ENCODE measurements around the gene PTBP1. TPM values are rescaled to one million over a fixed set of nuclear protein-coding genes. Genes with fewer than 3 reads are reported as not detected.

PTBP1 gene
- total RNA-seq, 1 experiment from 2014 or later = 308 TPM

GRCh38 chr19:795691-796581, 1.3 kb upstream of the PTBP1 start:
- Histone ChIP-seq H3K36me3 (peaks cover 36% of the 10 kb centered on the region), H3K4me1 (replicated peaks) (peaks cover 40% of the 10 kb centered on the region), H3K27ac (no peak overlapping the region), H3K9me3 (replicated peaks) (no peaks in the 10 kb centered on the region), H3K27me3 (replicated peaks) (no peaks in the 10 kb centered on the region), H3K4me3 (peak overlapping the region; percentile 40; the same call in 1 of the 2 replicates)
- peak in 1 of 2 experiments; percentile 43 for DNase-seq (ENCODE audit: low read depth in 1 of 2, low spot score in 2 of 2)

GRCh38 chr19:797528-798414, 519 bp downstream of the PTBP1 start:
- peak; percentile 88 to 92 for DNase-seq (ENCODE audit: low read depth in 1 of 2, low spot score in 2 of 2)
- no peaks in the 10 kb centered on the region for H3K27me3 ChIP-seq (replicated peaks)
- H3K36me3 ChIP-seq = peaks cover 50% of the 10 kb centered on the region
- no peaks in the 10 kb centered on the region for H3K9me3 ChIP-seq (replicated peaks)
- H3K4me1 ChIP-seq (replicated peaks) = peaks cover 35% of the 10 kb centered on the region
- peak overlapping the region; percentile 93 for H3K27ac ChIP-seq
- peak overlapping the region; percentile 95 for H3K4me3 ChIP-seq

GRCh38 chr19:798415-799075, 1.3 kb downstream of the PTBP1 start:
- Histone ChIP-seq H3K27ac (peak overlapping the region; percentile 93), H3K9me3 (replicated peaks) (no peaks in the 10 kb centered on the region), H3K4me1 (replicated peaks) (peaks cover 32% of the 10 kb centered on the region), H3K36me3 (peaks cover 58% of the 10 kb centered on the region), H3K4me3 (peak overlapping the region; percentile 95), H3K27me3 (replicated peaks) (no peaks in the 10 kb centered on the region)
- peak in 1 of 2 experiments; percentile 40 for DNase-seq (ENCODE audit: low read depth in 1 of 2, low spot score in 2 of 2)

GRCh38 chr19:799076-799881, 2.0 kb downstream of the PTBP1 start:
- Histone ChIP-seq H3K36me3 (peaks cover 65% of the 10 kb centered on the region), H3K27me3 (replicated peaks) (no peaks in the 10 kb centered on the region), H3K4me1 (replicated peaks) (peaks cover 32% of the 10 kb centered on the region), H3K27ac (no peak overlapping the region), H3K4me3 (peak overlapping the region; percentile 95), H3K9me3 (replicated peaks) (no peaks in the 10 kb centered on the region)
- peak; percentile 61 to 66 for DNase-seq (ENCODE audit: low read depth in 1 of 2, low spot score in 2 of 2)

DNA sequence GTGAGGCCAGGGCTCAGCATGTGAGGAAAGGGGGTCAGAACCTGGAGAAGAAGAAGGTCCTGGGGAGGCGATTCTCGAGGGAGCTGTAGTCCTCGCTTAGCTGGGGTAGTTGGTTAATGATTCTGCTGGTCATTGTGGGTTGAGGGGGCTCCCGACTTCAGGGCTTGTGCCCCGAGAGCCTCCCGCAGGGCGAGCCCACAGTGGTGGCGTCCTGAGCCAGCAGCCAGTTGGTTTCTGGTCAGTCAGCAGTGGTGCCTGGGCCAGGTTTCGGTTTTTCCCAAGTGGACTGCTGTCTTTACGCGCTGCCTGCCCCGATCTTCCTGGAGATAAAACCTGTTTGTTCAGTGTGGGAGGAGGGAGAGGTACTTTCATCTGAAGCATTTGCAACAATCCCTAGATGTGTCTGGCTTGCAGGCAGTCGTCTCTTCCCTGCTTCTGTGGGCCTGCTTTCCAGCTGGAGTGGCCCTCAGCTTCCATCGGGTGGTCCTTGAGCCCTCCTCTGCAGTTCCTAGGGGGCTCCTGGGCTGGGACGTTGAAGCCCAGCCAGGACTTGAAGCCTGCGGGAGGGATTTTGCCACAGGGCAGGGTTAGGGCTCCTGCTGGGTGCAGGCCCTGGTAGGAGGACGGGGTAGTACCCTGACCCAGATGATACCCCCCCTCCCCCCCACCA, 3.2 kb downstream of the PTBP1 start:
- H3K4me3 ChIP-seq = peak overlapping the region; percentile 4
- H3K4me1 ChIP-seq (replicated peaks) = peaks cover 32% of the 10 kb centered on the region
- DNase-seq (ENCODE audit: low read depth in 1 of 2, low spot score in 2 of 2) = peak in 1 of 2 experiments; percentile 44
- H3K27me3 ChIP-seq (replicated peaks) = no peaks in the 10 kb centered on the region
- H3K36me3 ChIP-seq = peaks cover 78% of the 10 kb centered on the region
- H3K9me3 ChIP-seq (replicated peaks) = no peaks in the 10 kb centered on the region
- no peak overlapping the region for H3K27ac ChIP-seq

DNA sequence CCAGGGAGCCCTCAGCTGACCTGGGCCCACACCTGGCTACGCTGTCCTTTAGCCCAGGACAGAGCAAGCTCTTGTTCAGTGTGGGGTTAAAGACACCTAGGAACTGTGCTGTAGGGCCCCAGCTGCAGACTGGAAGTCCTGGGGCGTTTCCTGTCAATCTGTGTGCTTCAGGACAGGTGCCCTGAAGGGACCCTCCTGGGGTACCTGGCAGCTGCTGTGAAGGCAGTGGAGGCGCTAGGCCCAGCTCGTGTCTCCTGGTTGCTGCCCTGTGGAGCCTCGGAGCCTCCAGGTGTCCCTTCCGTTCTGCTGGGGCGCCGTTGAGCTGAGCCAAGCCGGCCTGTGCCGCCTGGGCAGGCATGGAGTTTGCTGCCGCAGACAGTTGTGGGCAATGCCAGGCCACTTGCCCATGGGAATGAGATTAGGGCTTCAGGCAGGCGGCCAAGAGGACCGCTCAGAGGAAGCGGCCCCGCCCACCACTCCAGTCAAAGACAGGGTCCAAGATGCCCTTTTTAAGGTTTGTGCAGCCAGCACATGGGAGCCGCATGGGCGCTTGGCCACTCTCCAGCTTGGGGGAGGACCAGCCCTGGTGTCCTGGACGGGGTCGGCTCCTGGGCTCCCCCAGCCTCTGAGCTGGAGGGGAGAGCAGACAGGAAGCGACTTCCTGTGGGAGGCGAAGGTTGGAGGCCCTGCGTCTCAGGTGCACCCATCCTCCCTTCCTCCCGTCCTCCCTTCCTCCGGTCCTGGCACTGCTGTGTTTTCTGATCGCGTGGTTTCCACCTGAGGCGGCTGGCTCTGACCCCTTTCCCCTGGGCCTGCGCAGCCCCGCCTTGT, 4.0 kb downstream of the PTBP1 start:
- H3K4me3 ChIP-seq = no peak overlapping the region
- peak in 1 of 2 experiments; percentile 47 for DNase-seq (ENCODE audit: low read depth in 1 of 2, low spot score in 2 of 2)
- no peaks in the 10 kb centered on the region for H3K27me3 ChIP-seq (replicated peaks)
- H3K9me3 ChIP-seq (replicated peaks) = no peaks in the 10 kb centered on the region
- no peak overlapping the region for H3K27ac ChIP-seq
- peaks cover 85% of the 10 kb centered on the region for H3K36me3 ChIP-seq
- H3K4me1 ChIP-seq (replicated peaks) = peaks cover 29% of the 10 kb centered on the region

GRCh38 chr19:801861-802497, 4.7 kb downstream of the PTBP1 start:
- Histone ChIP-seq H3K9me3 (replicated peaks) (no peaks in the 10 kb centered on the region), H3K4me3 (no peak overlapping the region), H3K27ac (no peak overlapping the region), H3K27me3 (replicated peaks) (no peaks in the 10 kb centered on the region), H3K4me1 (replicated peaks) (peaks cover 29% of the 10 kb centered on the region), H3K36me3 (peaks cover 92% of the 10 kb centered on the region)
- no peak for DNase-seq (ENCODE audit: low read depth in 1 of 2, low spot score in 2 of 2)

DNA sequence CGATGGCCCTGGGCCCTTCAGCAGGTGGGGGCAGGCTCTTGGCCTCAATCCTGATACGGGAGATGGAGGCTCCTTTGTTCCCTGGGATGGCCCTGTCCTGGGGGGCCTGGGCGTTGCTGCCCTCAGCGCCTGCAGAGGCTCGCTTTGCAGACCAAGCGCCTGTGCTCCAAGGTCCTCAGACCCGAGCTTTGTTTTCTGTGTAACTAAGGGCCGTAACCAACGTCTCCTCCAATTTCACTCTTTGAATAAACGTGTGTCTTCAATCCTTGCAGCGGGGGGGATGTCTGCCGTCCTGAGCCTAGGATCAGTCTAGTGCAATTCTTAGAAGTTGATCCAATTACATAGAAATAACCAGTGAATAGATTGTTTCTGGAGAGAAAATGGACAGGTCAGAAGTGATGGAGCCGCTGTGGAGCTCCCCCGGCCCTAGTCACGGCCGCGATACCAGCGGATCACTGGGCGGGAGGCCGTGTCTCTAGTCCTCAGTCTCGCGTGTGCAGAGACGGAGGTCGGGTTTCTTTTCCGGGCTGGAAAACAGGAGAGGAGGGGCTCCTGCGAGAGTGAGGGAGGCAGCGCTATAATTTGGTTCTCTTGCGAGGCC, 5.3 kb downstream of the PTBP1 start:
- DNase-seq (ENCODE audit: low read depth in 1 of 2, low spot score in 2 of 2) = no peak
- Histone ChIP-seq H3K36me3 (peaks cover 99% of the 10 kb centered on the region), H3K27me3 (replicated peaks) (no peaks in the 10 kb centered on the region), H3K4me1 (replicated peaks) (peaks cover 29% of the 10 kb centered on the region), H3K9me3 (replicated peaks) (no peaks in the 10 kb centered on the region), H3K27ac (no peak overlapping the region), H3K4me3 (no peak overlapping the region)

- no peak for DNase-seq (ENCODE audit: low read depth in 1 of 2, low spot score in 2 of 2)
- Histone ChIP-seq H3K36me3 (peaks cover 100% of the 10 kb centered on the region), H3K27ac (no peak overlapping the region), H3K4me3 (no peak overlapping the region), H3K4me1 (replicated peaks) (peaks cover 29% of the 10 kb centered on the region), H3K9me3 (replicated peaks) (no peaks in the 10 kb centered on the region), H3K27me3 (replicated peaks) (no peaks in the 10 kb centered on the region)
These were observed 5.9 kb downstream of the PTBP1 start for GRCh38 chr19:803099-803561.

DNA sequence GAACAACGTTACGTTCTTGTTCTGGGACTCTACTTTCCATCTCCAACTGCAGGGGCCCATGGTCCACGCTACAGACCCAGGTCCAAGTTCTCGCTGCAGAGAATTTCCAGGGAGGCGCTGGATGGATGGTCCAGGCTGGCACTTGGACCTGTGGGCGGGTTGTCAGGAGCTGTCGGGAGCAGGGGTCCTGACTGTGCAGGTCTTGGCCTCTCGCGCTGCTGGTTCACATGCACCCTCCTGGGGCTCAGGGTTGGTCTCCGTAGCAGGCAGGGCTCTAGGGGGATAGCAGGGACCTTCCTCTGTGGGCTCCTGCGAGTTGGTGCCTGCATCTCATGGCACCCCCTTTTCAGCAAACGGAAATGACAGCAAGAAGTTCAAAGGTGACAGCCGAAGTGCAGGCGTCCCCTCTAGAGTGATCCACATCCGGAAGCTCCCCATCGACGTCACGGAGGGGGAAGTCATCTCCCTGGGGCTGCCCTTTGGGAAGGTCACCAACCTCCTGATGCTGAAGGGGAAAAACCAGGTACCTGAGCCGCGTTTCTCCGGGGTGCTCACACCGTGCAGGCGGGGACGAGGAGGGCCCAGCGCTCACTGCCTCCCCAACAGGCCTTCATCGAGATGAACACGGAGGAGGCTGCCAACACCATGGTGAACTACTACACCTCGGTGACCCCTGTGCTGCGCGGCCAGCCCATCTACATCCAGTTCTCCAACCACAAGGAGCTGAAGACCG, 6.6 kb downstream of the PTBP1 start:
- H3K36me3 ChIP-seq = peaks cover 100% of the 10 kb centered on the region
- peak in 1 of 2 experiments; percentile 40 for DNase-seq (ENCODE audit: low read depth in 1 of 2, low spot score in 2 of 2)

More for the DNA sequence above, 6.6 kb downstream of the PTBP1 start:
- H3K4me3 ChIP-seq = no peak overlapping the region
- no peaks in the 10 kb centered on the region for H3K9me3 ChIP-seq (replicated peaks)
- no peak overlapping the region for H3K27ac ChIP-seq
- no peaks in the 10 kb centered on the region for H3K27me3 ChIP-seq (replicated peaks)
- H3K4me1 ChIP-seq (replicated peaks) = peaks cover 29% of the 10 kb centered on the region

All from SJSA1 (cell line).